Fibroblast of lung (primary cell): ENCODE data around the gene EDC3.

Source experiments
- EZH2 ChIP-seq: IDR thresholded peaks from 2 replicates; pipeline ENCODE4 v1.5.1; 2012; ENCODE audit warnings: low read length, control low read depth, mild to moderate bottlenecking; ENCODE audit errors: missing control alignments
- TF ChIP-seq, protein P1 (sequence below), 2 donors: IDR thresholded peaks in 1 of 2; conservative IDR thresholded peaks in 1 of 2; 1 replicate in 1 of 2; 2 replicates in 1 of 2; pipeline ENCODE4 v1.5.1; 2011 to 2012; ENCODE audit warnings: low read length in 2 of 2, control low read depth in 1 of 2, inconsistent platforms in 1 of 2, low read depth in 1 of 2, mild to moderate bottlenecking in 1 of 2

DNA sequence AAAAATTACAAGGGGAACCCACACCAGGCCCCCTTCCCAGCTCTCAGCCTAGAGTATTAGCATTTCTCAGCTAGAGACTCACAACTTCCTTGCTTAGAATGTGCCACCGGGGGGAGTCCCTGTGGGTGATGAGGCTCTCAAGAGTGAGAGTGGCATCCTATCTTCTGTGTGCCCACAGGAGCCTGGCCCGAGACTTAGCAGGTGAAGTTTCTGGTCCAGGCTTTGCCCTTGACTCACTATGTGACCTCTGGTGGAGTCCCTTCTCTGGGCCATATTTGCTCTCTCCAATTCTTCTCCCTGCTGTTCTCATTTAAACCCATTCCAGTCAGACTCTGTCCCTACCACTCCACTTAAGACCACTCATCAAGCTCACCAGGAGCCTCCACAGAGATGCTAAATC lies 62.0 kb downstream of the EDC3 start:
- TF ChIP-seq, protein P1, sequence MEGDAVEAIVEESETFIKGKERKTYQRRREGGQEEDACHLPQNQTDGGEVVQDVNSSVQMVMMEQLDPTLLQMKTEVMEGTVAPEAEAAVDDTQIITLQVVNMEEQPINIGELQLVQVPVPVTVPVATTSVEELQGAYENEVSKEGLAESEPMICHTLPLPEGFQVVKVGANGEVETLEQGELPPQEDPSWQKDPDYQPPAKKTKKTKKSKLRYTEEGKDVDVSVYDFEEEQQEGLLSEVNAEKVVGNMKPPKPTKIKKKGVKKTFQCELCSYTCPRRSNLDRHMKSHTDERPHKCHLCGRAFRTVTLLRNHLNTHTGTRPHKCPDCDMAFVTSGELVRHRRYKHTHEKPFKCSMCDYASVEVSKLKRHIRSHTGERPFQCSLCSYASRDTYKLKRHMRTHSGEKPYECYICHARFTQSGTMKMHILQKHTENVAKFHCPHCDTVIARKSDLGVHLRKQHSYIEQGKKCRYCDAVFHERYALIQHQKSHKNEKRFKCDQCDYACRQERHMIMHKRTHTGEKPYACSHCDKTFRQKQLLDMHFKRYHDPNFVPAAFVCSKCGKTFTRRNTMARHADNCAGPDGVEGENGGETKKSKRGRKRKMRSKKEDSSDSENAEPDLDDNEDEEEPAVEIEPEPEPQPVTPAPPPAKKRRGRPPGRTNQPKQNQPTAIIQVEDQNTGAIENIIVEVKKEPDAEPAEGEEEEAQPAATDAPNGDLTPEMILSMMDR (conservative IDR thresholded peaks at IDR 0.05 in 1 of 2, IDR thresholded peaks at IDR 0.05 in 1 of 2; ENCODE audit: low read depth in 1 of 2, low read length in 2 of 2), result no peak
- no peak for TF ChIP-seq EZH2
